Measurements from ENCODE around the gene KIFC1.

Gene KIFC1

DNA sequence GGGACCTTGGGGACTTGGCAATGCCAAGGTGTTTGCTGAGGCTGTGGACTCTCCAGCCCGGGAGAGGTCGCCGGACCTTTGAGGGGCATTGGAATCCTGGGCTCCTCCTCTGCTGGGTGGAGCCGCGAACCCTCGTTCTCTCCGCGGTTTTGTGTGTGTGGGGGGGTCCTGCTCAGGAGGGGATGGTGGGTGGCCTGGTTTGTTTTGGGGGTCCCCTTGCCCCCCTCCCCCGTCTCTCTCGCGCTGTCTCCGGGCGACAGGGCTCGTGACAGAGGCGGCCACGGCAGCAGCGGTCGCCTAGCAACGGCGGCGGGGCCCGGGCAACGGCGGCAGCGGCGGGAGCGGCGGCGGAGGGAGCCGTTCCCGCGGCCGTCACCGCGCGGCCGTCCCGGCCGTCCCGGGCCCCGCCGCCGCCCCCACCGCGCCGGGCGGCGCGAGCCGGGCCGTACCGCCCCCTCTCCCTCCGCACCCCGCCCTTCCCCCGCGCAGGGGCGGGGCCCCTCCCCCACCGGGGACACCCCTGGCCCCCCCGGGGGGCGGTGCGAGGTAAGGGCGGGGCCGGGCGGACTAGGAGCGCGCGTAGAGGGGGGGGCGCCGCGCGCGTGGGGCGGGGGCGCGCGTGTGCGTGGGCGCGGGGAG, 36.1 kb downstream of the KIFC1 start:
- FAIRE-seq, result no peak

DNA sequence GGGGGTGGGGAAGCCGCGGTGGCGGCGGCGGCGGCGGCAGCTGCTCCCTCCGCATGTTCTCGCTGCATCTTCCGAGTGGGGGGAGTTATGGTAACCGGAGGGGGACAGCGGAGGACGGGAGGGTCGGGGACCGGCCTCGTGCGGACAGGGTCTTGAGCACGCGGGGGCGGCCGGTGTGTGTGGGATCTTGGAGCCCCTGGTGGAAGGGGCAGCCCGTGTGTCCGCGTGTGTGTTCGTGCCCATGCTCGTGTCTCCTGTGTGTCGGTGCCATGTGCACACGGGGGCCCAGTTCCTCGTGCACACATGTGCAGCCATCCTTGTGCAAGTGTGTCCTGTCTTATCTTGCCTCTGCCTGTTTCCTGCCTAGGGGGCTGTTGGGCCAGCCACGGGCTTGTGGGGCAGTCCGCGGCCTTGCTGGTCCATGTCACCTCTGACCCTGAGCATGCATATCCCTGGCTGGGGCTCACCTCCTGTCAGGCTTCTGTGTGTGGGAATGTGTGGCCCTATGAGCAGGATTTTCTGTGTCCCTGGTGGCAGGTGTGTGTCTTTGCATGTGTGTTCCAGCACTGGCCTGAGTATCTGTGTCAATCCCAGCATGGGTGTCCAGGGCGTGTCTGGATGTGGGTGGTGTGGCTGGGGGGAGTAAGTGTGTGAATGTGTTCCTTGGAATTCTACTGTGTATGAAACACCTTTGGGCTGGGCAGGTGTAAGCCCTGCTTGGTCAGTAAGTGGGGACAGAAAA, 36.8 kb downstream of the KIFC1 start:
- FAIRE-seq, result no peak

DNA sequence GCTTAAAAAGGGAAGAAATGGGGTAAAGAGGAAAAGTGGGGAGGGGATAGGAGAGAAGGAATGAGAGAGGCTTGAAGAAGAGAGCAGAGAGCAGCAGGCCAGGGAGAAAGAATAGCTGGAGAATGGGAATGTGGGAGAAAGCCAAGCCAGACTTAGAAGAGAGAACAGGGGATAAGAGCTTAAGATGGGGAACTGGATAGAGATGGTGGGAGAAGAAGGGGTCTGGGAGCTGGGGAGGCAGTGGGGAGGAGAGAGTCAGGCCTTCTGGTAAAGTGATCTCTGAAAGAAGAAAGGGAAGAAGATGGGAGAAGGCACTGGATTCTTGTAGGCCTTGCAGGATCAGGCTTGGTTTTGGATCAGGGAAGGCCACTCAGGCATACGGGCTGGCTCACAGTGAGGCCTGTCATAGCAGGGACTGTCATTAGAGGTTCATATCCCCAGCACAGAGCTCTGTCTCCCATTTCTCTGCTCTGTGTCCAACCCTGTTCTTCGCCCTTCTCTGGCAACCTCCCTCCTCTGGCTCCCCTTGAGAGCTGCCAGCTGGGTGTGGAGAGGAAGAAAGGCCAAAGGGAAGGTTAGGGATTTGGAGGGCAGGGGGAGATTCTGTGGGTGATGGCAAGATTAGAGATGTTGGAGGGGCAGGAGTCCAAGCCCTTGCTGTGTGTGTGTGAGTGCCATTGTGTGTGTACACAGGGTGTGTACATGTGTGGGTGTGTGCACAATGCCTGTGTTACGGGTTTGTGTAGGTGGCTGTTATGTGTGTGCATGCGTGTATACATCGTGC, 37.5 kb downstream of the KIFC1 start:
- no peak for FAIRE-seq

DNA sequence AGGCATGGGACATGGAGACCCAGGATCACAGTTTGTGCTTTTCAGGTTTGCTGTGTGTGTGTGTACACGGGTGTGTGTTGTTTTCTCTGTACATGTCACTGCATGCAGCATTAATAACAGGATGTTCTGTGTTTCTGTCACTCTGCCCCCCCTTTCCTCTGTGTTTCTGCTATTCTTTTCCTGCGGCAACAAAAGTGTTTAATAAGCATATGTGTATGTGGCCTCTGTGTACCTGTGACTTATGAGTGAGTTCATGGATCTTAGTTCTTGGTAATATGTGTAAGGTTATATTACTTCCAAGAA, 38.1 kb downstream of the KIFC1 start:
- no peak for FAIRE-seq

DNA sequence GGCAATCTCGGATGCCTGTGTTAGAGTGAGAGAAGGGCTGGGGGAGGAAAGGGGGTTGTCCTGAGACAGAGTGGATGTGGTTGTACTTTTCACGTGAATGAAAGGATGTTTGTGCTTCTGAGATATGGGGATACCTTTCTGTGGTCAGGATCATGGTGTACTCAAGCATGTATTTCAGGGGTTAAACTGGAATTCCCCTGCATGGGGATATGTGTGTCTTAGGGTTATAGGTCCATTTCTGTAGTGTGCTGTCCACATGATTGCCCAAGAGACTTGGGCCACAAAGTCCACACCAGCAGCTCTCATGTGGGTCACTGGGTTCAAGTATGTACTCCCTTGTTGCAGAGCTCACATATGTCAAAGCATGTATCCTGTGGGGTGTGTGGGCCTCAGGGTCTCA, 38.7 kb downstream of the KIFC1 start:
- no peak for FAIRE-seq

DNA sequence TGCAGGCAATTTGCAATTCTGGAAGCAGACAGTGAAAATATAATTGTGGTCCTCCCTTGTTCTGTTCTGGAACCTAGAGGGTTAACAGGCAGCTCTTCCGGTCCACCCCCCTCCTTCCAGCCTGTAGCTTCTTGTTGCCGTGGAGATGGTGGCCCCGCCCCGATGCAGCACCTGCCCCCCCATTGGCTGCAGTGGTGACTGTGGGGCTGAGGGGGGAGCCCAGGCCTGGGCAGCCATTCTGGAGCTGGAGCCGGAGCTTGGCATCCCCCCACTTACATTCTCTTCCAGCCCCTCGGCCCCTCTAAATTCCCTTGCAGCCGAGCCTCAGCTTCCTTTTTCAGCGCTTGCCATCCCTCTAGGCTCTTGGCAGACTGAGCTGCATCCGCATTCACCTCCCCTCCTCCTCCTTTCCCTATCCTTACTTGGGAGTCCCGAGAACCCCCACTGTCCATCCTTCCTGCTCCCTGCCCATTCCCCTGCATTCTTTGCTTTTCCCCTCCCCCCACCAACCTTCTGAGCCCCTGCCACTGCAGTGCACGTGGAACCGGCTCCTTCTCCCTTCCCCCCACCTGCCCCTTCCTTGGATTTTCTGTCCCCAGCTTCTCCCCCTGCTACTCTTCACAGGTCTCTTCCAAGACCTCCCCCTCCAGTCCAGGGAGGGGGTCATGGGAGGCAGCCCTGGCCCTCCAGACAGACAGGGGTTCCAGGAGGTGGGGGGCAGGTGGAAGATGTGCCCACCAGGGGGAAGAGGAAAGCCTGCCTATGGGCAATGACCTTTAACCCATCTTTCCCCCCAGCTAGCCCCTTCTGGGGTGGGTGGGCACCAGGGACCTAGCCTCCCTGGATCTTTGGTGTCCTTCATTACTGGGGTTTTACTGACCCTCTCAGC, 39.6 kb downstream of the KIFC1 start:
- FAIRE-seq, result no peak

DNA sequence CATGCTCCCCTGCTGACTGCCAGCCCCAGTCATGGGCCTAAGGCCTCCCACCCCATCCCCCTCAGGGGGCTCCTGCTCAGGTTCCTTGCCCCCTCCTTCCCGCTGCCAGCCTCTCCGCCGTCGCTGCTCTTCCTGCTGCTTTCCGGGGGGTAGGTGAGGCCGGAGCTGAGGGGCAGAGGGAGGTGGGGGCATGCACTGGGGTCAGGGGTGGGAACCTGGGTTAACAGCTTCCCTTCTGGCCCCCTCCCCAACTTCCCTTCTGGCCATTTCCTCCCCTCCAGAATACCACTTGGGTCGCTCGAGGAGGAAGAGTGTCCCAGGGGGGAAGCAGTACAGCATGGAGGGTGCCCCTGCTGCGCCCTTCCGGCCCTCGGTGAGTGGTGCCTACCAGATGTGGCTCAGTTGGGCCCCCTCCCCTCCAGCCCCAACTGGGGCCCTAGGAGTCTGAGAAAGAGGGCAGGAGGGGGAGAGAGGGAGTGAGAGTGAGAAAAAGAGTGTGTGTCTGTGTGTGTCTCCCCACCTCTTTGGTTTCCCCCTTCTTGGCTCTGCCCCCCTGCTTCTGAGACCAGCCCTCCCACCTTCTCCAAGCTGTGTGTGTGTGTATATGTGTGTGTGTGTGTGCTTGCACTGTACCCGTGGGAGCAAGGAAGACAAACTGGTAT, 40.4 kb downstream of the KIFC1 start:
- FAIRE-seq, result no peak

DNA sequence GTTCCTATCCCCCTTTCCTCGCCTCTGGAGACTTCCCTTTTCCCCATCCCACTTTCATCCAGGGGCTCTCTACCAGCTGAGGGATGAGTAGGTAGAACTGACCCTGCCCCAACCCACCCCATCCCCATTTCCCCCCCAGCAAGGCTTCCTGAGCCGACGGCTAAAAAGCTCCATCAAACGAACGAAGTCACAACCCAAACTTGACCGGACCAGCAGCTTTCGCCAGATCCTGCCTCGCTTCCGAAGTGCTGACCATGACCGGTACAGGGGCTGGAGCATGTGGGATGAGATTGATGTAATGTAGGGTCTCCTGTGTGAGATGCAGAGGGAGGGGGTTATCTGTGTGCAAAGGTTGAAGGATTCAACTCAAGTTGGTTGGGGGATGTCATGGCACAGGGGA, 40.9 kb downstream of the KIFC1 start:
- no peak for FAIRE-seq

DNA sequence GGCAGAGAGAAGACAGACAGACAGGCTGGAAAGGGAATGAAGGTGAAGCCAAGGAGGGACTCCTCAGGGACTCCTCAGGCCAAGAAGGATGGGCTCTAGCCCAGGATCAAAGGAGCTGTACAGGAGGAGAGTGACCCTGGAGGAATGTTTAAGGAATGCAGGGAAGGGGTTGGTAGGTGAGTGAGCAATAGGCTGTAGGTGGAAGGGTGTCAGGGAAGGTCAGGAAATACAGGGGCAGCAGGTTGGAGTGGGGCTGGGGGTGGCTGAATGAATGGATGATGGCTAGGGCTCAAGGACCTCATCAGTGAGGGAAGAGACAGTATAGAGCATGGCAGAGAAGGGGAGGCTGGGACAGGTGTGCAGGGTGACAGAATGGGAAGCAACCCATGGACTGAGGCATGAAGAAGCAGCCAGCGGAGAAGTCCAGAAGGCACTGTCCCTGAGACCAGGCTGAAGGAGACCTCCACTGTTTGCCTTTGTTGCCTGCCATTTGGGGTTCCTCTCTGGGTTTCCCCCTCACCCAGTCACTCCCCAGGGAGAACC, 41.4 kb downstream of the KIFC1 start:
- FAIRE-seq, result no peak

DNA sequence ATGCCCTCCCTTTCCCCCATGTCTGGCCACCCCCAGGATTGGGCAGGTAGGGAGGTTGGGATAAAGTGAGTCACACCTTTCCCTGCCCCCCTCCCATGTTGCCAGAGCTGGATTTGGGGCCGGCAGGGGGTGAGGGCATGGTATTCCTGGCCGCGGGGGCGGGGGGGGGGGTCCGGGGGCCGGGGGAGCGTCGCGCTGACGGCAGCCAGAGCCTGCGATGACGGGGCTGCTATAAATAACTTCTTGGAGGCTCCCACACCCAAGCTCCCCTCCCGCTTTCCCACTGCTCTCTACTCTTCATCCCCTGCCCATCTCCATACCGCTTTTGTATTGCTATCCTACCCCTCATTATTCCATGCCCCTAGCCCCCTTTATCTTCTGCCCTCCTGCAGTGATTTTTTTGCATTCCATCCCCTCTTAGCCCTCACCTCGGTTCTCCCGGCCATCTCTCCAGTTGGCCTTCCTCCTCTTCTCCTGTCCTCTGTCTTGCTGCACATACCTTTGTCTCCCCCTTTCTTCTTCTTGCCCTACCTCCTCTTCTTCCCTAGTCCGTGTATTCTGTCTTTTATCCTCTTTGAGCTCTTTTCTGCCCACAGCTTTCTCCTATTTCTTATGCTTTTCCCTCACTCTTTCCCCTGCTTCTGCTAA, 42.0 kb downstream of the KIFC1 start:
- FAIRE-seq, result no peak

DNA sequence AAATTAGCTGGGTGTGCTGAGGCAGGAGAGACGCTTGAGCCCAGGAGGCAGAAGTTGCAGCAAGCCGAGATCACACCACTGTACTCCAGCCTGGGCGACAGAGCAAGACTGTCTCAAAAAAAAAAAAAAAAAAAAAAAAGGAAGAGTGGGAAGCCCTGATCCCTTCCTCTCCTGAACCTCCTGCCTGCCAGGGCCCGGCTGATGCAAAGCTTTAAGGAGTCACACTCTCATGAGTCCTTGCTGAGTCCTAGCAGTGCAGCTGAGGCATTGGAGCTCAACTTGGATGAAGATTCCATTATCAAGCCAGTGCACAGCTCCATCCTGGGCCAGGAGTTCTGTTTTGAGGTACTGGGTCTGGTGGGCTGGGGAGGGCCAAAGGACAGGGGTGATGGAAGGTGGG, 43.3 kb downstream of the KIFC1 start:
- no peak for FAIRE-seq

DNA sequence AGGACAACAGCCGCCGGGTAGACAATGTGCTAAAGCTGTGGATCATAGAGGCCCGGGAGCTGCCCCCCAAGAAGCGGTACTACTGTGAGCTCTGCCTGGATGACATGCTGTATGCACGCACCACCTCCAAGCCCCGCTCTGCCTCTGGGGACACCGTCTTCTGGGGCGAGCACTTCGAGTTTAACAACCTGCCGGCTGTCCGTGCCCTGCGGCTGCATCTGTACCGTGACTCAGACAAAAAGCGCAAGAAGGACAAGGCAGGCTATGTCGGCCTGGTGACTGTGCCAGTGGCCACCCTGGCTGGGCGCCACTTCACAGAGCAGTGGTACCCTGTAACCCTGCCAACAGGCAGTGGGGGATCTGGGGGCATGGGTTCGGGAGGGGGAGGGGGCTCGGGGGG, 46.0 kb downstream of the KIFC1 start:
- FAIRE-seq, result no peak

DNA sequence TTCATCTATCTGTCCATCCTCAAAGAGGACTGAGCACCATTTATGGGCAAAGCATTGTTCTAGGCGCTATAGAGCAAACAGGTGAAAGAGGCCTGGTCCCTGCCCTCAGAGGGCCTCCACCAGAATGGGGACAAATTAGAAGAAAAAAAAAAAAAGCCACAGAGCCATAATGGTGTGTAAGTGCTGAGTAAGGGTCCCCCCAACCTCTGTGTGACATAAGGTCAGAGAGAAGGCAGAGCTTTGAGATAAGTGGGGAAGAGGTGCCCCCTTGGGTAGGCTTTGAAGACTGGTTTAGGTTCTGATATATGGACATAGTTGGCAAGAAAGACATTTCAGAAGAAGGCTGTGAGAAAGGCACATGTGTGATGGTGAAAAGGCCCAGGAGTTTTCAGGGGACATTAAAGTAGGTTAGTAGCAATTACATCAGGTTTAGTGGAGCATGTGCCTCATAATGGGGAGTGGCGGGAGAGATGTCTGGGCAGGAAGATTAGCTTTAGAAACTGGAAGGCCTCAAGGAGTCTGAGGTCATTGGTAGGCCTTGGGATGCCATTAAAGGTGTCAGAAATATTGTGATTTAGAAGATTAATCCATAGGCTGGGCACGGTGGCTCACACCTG, 47.5 kb downstream of the KIFC1 start:
- no peak for FAIRE-seq

DNA sequence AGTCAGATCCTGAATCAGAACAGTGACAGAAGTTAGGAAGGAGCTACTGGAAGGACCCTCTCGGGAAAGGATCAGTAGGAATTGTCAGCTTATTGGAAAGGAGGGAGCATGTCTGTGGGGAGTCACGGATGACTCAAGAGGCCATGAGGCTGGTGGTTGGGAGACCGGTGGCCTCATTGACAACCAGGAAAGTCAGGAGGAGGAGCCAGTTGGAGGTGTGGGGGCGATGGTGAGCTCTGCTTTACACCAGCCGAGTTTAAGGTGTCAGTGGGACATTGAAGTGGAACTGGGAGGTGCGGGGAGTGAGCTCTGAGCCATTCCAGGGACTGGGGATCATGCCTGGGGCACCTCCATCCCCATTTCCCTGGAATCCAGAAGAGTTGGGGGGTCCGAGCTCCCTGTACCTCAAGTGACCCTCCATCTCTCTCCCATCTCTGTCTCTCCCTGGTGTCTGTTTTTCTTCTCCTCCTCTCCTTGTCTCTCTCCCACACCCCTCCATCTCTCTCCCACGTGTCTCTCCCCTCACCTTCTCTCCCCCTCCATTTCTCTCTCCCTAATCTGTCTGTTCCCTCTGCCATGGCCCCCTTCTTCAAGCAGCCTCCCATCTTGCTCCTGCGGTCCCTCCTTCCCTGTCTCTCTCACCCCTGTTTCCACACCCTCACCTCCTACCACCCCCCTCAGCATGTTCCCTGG, 48.5 kb downstream of the KIFC1 start:
- FAIRE-seq, result no peak

DNA sequence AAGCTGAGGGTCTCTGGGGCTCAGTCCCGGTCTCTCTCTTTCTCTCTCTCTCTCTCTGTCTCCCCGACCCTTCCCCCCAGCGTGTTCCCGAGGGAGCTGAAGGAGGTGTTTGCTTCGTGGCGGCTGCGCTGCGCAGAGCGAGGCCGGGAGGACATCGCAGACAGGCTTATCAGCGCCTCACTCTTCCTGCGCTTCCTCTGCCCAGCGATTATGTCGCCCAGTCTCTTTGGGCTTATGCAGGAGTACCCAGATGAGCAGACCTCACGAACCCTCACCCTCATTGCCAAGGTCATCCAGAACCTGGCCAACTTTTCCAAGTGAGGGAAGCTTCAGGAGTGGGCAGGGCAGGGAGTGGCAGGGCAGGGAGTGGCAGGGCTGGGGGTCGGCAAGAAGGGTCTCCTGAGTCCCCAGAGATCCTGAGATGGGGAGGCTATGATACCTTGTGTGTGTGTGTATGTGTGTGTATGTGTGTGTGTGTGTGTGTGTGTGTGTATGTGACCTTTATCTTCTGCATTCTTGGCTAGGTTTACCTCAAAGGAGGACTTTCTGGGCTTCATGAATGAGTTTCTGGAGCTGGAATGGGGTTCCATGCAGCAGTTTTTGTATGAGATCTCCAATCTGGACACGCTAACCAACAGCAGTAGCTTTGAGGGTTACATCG, 49.2 kb downstream of the KIFC1 start:
- no peak for FAIRE-seq

DNA sequence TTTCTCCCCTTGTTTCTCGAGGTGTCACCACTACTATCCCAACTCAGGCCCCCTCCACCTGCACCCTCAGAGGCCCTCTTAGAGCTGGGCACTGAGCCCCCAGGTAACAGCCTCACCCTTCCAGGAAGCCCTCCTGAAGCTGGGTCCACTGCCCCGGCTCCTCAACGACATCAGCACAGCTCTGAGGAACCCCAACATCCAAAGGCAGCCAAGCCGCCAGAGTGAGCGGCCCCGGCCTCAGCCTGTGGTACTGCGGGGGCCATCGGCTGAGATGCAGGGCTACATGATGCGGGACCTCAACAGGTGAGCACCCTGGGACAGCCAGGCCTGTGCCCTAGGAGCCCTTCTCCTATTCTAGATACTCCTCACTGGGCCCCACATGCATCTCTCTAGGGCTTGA, 49.8 kb downstream of the KIFC1 start:
- no peak for FAIRE-seq

DNA sequence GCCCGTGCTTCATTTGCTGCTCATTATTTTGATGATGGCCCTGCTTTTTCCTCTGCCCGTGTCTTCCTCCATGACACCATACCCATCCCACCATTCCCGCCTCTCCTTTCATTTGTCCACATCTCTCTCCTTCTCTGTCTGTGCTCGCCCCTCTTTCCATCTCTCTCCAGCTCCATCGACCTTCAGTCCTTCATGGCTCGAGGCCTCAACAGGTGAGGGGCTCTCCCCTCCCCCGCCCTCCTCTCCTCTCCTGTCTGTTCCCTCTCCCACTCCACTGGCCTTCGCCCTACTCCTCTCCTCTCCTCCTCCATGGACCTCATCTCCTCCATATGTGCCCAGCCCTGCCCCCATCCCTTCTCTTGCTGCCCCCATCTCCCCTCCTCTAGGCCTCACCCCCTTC, 50.7 kb downstream of the KIFC1 start:
- no peak for FAIRE-seq

DNA sequence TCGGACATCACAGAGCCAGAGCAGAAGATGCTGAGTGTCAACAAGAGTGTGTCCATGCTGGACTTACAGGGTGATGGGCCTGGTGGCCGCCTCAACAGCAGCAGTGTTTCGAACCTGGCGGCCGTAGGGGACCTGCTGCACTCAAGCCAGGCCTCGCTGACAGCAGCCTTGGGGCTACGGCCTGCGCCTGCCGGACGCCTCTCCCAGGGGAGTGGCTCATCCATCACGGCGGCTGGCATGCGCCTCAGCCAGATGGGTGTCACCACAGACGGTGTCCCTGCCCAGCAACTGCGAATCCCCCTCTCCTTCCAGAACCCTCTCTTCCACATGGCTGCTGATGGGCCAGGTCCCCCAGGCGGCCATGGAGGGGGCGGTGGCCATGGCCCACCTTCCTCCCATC, 51.4 kb downstream of the KIFC1 start:
- no peak for FAIRE-seq

DNA sequence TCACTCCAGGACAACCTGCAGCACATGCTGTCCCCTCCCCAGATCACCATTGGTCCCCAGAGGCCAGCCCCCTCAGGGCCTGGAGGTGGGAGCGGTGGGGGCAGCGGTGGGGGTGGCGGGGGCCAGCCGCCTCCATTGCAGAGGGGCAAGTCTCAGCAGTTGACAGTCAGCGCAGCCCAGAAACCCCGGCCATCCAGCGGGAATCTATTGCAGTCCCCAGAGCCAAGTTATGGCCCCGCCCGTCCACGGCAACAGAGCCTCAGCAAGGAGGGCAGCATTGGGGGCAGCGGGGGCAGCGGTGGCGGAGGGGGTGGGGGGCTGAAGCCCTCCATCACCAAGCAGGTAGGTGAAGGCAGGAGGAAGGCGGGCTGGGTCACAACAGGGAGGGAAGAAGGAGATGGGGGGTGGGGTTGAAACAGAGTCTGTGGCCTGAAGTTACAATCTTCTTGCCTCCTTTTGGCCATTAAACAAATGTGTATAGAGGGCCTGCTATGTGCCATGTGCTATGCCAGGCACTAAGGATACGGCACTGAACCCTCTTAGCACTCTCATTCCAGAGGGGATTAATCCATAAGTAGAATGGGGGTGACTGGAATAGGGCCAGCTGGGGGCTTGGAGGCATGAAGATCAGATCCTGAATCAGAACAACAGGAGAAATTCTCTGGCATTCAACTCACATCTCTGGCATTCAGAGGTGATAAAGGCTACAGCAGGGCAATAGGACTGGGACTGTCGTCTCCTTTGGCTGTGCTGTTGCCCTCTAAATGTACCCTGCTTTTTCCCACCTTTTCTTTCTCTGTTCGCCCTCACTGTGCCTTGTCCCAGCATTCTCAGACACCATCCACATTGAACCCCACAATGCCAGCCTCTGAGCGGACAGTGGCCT, 52.2 kb downstream of the KIFC1 start:
- no peak for FAIRE-seq

All from TTC549 (cell line).